PC-3 (cell line): ENCODE measurements around the gene ID1.

ENCODE experiments used
- CTCF ChIP-seq: fragments of 300-600 bp; sonication (generic); conservative IDR thresholded peaks from 2 replicates; pipeline ENCODE4 v1.5.1; 2017; ENCODE audit warnings: antibody characterized with exemption, low read depth, mild to moderate bottlenecking, low read length
- EZH2 ChIP-seq: fragments of 300-600 bp; sonication (generic); IDR thresholded peaks from one replicate; pipeline ENCODE4 v1.6.1; 2017; ENCODE audit warnings: antibody characterized with exemption, mild to moderate bottlenecking, low read length; ENCODE audit not compliant: unreplicated experiment

- TF ChIP-seq EZH2 (no peak), CTCF (no peak)
These were observed 38.8 kb upstream of the ID1 start for GRCh38 chr20:31566319-31566657.
